NT2/D1 (cell line): ENCODE data around the gene SCIMP.
"Not testable (repeated sequence)": the region's sequence is repeated elsewhere in the genome, so short reads cannot be mapped to it uniquely, and the experiment has no call there.

Experiments used
- DNase-seq: peaks from one replicate; pipeline ENCODE4 v3.0.0-alpha.2; 2011; ENCODE audit warnings: low read depth, low spot score
- H3K27me3 ChIP-seq: 2 replicates; pipeline ENCODE4 v1.6.0; 2011; ENCODE audit warnings: mild to moderate bottlenecking; ENCODE audit not compliant: insufficient read length, insufficient read depth
- H3K36me3 ChIP-seq: 2 replicates; pipeline ENCODE4 v1.6.1; 2011; ENCODE audit warnings: mild to moderate bottlenecking, low read length, mixed read lengths; ENCODE audit not compliant: insufficient read depth, insufficient read length
- H3K4me1 ChIP-seq: 2 replicates; pipeline ENCODE4 v1.5.1; 2011; ENCODE audit not compliant: insufficient read depth, insufficient read length
- H3K4me3 ChIP-seq: 2 replicates; pipeline ENCODE4 v1.5.1; 2011; ENCODE audit warnings: low read depth; ENCODE audit not compliant: insufficient read length
- H3K9ac ChIP-seq: 2 replicates; pipeline ENCODE4 v1.6.0; 2011; ENCODE audit warnings: low read depth; ENCODE audit not compliant: insufficient read length
- H3K9me3 ChIP-seq: 2 replicates; pipeline ENCODE4 v1.5.1; 2011; ENCODE audit warnings: mild to moderate bottlenecking, low read length; ENCODE audit not compliant: insufficient read depth
- SUZ12 ChIP-seq: IDR thresholded peaks from 2 replicates; pipeline ENCODE4 v1.6.1; 2011; ENCODE audit not compliant: insufficient read length, insufficient read depth; ENCODE audit errors: extremely low read depth
- YY1 ChIP-seq: IDR thresholded peaks from 2 replicates; pipeline ENCODE4 v1.6.1; 2011; ENCODE audit not compliant: insufficient read length, insufficient read depth
- ZNF274 ChIP-seq: IDR thresholded peaks from 2 replicates; pipeline ENCODE4 v1.6.1; 2011; ENCODE audit warnings: mild to moderate bottlenecking, low read depth, low read length

Gene SCIMP

DNA sequence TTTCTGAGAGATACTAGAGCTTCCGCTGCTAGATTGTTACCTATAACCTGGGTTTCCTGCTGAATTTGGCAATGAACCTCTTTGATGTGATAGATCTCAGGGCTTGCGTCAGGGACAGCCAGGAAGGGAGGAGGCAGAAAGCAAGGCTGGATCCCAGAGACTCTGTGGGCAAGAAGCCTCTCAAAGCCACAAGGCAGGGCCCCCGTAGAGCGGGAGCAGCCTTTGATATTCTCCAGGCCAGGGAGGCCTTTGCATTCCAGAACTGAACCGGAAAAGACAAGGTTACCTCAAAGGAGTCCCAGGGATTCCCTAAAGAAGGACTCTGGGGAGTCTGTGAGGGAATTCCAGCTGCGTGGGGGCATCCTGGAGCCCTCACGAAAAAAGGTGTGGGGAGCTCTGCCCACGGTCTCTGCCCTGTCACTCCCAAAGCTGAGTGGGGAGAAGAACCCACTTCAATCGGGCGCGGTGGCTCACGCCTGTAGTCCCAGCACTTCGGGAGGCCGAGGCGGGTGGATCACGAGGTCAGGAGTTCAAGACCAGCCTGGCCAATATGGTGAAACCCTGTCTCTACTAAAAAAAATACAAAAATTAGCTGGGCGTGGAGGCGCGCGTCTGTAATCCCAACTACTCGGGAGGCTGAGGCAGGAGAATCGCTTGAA, 14.3 kb upstream of the SCIMP start:
- Histone ChIP-seq H3K9ac (peak overlapping the region; percentile 50), H3K27me3 (no peaks in the 10 kb centered on the region), H3K9me3 (no peaks in the 10 kb centered on the region), H3K4me1 (no peaks in the 10 kb centered on the region), H3K4me3 (peak overlapping the region; percentile 9), H3K36me3 (no peaks in the 10 kb centered on the region)
- no peak for TF ChIP-seq SUZ12
- no peak for TF ChIP-seq YY1
- no peak for TF ChIP-seq ZNF274
- DNase-seq = peak; percentile 15

DNA sequence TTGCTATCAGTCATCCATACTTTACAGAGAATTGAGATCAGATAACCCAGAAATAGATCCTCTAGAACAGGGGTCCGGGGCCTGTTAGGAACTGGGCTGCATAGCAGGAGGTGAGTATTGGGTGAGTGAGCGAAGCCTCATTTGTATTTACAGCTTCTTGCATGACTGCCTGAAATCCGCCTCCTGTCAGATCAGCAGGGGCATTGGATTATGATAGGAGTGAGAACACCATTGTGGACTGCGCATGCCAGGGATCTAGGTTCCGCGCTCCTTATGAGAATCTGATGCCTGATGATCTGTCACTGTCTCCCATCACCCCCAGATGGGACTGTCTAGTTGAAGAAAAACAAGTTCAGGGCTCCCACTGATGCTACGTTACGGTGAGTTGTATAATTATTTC, 13.0 kb upstream of the SCIMP start:
- H3K4me3 ChIP-seq = no peak overlapping the region
- H3K4me1 ChIP-seq = no peaks in the 10 kb centered on the region
- H3K27me3 ChIP-seq = no peaks in the 10 kb centered on the region
- H3K9ac ChIP-seq = no peak overlapping the region
- no peaks in the 10 kb centered on the region for H3K9me3 ChIP-seq
- H3K36me3 ChIP-seq = no peaks in the 10 kb centered on the region
- TF ChIP-seq ZNF274 = no peak
- TF ChIP-seq SUZ12 = no peak
- TF ChIP-seq YY1 = no peak
- no peak for DNase-seq

DNA sequence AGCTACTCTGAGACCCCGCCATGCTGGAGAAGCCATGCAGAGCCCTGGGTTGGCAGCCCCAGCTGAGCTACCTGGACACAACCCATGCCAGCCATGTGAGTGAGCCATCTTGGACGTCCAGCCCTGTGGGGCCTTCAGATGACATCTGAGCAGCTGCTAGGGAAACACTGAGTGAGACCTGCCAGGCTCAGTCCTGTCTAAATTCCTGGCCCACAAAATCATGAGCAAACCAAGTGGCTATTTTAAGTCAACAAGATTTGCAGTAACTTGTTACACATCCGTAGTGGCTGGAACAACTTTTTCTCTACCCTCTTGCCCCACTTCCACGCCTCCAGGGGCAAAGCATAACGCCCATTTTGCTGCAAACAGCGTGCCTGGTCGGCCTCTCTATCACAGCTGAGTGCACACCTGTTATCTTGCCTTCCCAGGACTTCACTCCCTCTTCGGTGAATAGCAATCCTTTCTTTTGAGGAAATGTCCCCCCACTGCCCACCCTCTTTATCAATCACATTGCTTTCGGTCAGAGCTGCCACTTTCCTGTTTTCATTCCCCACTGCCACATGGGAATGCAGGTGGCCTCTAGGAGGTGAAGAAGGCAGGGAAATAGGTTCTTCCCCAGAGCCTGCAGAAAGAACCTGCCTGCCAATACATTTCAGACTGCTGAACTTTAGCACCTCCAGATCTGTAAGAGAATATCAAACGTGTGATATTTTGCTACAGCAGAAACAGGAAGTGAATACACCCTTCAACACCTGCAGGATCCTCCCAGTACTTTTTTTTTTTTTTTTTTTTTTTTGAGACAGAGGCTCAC, 7.4 kb upstream of the SCIMP start:
- TF ChIP-seq YY1 (no peak), ZNF274 (no peak), SUZ12 (no peak)
- Histone ChIP-seq H3K9me3 (no peaks in the 10 kb centered on the region), H3K27me3 (no peaks in the 10 kb centered on the region), H3K36me3 (no peaks in the 10 kb centered on the region), H3K4me1 (no peaks in the 10 kb centered on the region), H3K9ac (no peak overlapping the region), H3K4me3 (no peak overlapping the region)
- no peak for DNase-seq

GRCh38 chr17:5239769-5240168, 5.1 kb upstream of the SCIMP start:
- H3K4me1 ChIP-seq = not testable (repeated sequence)

GRCh38 chr17:5238333-5238732, 3.7 kb upstream of the SCIMP start:
- Histone ChIP-seq H3K4me1 (no peaks in the 10 kb centered on the region), H3K36me3 (peaks cover 8% of the 10 kb centered on the region), H3K4me3 (no peak overlapping the region), H3K9ac (no peak overlapping the region), H3K27me3 (no peaks in the 10 kb centered on the region), H3K9me3 (no peaks in the 10 kb centered on the region)
- DNase-seq = no peak
- TF ChIP-seq SUZ12 (no peak), ZNF274 (no peak), YY1 (no peak)

More at GRCh38 chr17:5239769-5240168, 5.1 kb upstream of the SCIMP start:
- H3K36me3 ChIP-seq, H3K9me3 ChIP-seq, H3K27me3 ChIP-seq, DNase-seq, H3K4me3 ChIP-seq, H3K9ac ChIP-seq: not testable (repeated sequence)

GRCh38 chr17:5237541-5238016, 2.9 kb upstream of the SCIMP start:
- H3K9me3 ChIP-seq = no peaks in the 10 kb centered on the region
- no peak overlapping the region for H3K4me3 ChIP-seq
- peaks cover 8% of the 10 kb centered on the region for H3K36me3 ChIP-seq
- DNase-seq = peak; percentile 39
- H3K27me3 ChIP-seq = no peaks in the 10 kb centered on the region
- no peak overlapping the region for H3K9ac ChIP-seq
- H3K4me1 ChIP-seq = no peaks in the 10 kb centered on the region
- TF ChIP-seq ZNF274 (no peak), SUZ12 (no peak), YY1 (no peak)

DNA sequence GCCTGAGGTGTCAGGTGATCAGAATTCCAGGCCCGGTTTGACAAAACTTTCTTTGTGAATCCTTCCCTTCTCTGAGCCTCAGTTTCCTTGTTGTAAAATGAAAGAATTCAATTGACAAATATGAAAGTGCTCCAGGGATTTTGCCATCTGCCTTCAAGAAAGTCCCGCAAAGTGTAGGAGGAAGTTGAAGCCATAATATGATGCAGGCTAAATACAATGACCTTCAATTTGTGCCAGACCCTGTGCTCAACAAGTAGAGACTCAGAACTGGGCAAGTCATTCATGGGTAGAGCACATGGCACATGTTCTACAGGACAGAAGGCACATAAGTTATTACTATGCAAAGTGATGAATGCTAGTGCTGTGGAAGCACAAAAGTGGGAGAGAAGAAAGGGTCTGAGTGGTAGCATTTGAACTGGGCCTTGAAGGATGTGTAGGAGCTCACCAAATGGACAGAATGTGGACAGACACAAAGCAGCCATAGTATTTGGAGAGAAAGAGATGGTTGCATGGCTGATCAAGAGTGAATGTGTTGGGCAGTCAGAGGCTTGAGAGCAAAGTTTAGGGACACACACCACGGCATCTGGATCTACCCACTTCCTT, 2.4 kb upstream of the SCIMP start:
- TF ChIP-seq ZNF274 (no peak), SUZ12 (no peak), YY1 (no peak)
- Histone ChIP-seq H3K36me3 (peaks cover 8% of the 10 kb centered on the region), H3K9ac (no peak overlapping the region), H3K4me1 (peaks cover 2% of the 10 kb centered on the region), H3K4me3 (no peak overlapping the region), H3K27me3 (no peaks in the 10 kb centered on the region), H3K9me3 (no peaks in the 10 kb centered on the region)
- DNase-seq = no peak

DNA sequence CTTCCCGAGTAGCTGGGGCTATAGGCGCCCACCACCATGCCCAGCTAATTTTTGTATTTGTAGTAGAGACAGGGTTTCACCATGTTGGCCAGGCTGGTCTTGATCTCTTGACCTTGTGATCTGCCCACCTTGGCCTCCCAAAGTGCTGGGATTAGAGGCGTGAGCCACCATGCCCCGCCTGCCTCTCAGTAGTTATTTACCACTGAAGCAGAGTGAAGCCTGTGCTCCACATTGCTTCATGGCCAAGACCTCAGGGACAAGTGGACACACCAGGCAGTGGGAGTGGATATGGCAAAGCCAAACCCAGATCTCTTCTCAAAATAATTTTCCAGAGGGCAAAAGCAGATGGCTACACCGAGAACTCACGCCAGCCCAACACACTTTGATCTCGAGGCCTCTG, 1.2 kb downstream of the SCIMP start:
- not testable (repeated sequence) for H3K4me1 ChIP-seq, H3K9ac ChIP-seq, DNase-seq, H3K4me3 ChIP-seq, H3K9me3 ChIP-seq, H3K27me3 ChIP-seq
- H3K36me3 ChIP-seq = peaks cover 12% of the 10 kb centered on the region
